HG02763 (cell line): ENCODE results near the gene ERF.
"Not testable (repeated sequence)": the region's sequence is repeated elsewhere in the genome, so short reads cannot be mapped to it uniquely, and the experiment has no call there.

Experiments used
- ATAC-seq: cut with Tn5 transposase; IDR thresholded peaks from one replicate; pipeline ENCODE4 v1.9.1; 2021; ENCODE audit warnings: mild to moderate bottlenecking, moderate library complexity; ENCODE audit not compliant: unreplicated experiment

ERF gene

GRCh38 chr19:42275517-42275916 is 20.6 kb upstream of the ERF start:
- no peak for ATAC-seq

GRCh38 chr19:42275103-42275502 is 20.2 kb upstream of the ERF start:
- ATAC-seq: no peak

- no peak for ATAC-seq
These were observed 19.2 kb upstream of the ERF start for GRCh38 chr19:42274065-42274682.

GRCh38 chr19:42273407-42274064 is 18.6 kb upstream of the ERF start:
- no peak for ATAC-seq

- ATAC-seq: no peak
These were observed 18.1 kb upstream of the ERF start for GRCh38 chr19:42272989-42273406.

GRCh38 chr19:42272535-42272897 is 17.6 kb upstream of the ERF start:
- ATAC-seq: no peak

- no peak for ATAC-seq
These were observed 17.1 kb upstream of the ERF start for GRCh38 chr19:42271861-42272534.

- no peak for ATAC-seq
These were observed 16.1 kb upstream of the ERF start for GRCh38 chr19:42271045-42271419.

- no peak for ATAC-seq
These were observed 15.6 kb upstream of the ERF start for GRCh38 chr19:42270346-42271044.

- ATAC-seq: no peak
These were observed 14.8 kb upstream of the ERF start for GRCh38 chr19:42269478-42270345.

- ATAC-seq: peak; percentile 77
These were observed 14.0 kb upstream of the ERF start, which contains the start of gene CIC for GRCh38 chr19:42268704-42269477. TSS of gene CIC (plus strand) at chr19:42269252. CDS start at chr19:42271784, 2,532 bp downstream.

GRCh38 chr19:42268142-42268703 is 13.3 kb upstream of the ERF start:
- peak; percentile 53 for ATAC-seq

GRCh38 chr19:42267644-42268141 is 12.8 kb upstream of the ERF start:
- ATAC-seq: no peak

GRCh38 chr19:42266928-42267603 is 12.1 kb upstream of the ERF start:
- not testable (repeated sequence) for ATAC-seq

GRCh38 chr19:42266105-42266504 is 11.2 kb upstream of the ERF start:
- ATAC-seq: not testable (repeated sequence)

- ATAC-seq: no peak
These were observed 6.8 kb upstream of the ERF start for GRCh38 chr19:42261763-42262162.

- not testable (repeated sequence) for ATAC-seq
These were observed 2.9 kb upstream of the ERF start for GRCh38 chr19:42257842-42258241.
